Stimulated activated effector memory CD8-positive, alpha-beta T cell treated with anti-CD3 and anti-CD28 coated beads, Interleukin-12 subunit alpha, Interleukin-12 subunit beta, amount 100 ng/mL, for 72 hours (primary cell): ENCODE data around the gene USP10.
A peak's percentile ranks its signal among the peaks of the same experiment; 100 is the strongest.

ENCODE experiments used
- ATAC-seq: fragments of 150-1000 bp; cut with Tn5 transposase; 2 replicates; pipeline ENCODE4 v1.10.0; 2021
- DNase-seq, 2 donors: peaks; one replicate each; pipeline ENCODE4 v3.0.0; 2021 to 2022; ENCODE audit warnings: low spot score in 2 of 2
- H3K27ac Mint-ChIP-seq: one replicate; pipeline ENCODE4 v1.8.0; 2022; ENCODE audit warnings: mild to moderate bottlenecking, mixed read lengths
- H3K36me3 Mint-ChIP-seq: one replicate; pipeline ENCODE4 v1.8.0; 2022; ENCODE audit warnings: mild to moderate bottlenecking, mixed read lengths
- H3K4me1 Mint-ChIP-seq: one replicate; pipeline ENCODE4 v1.8.0; 2022; ENCODE audit warnings: mixed read lengths
- H3K4me3 Mint-ChIP-seq: one replicate; pipeline ENCODE4 v1.8.0; 2022; ENCODE audit warnings: mild to moderate bottlenecking, mixed read lengths
- H3K9me3 Mint-ChIP-seq: one replicate; pipeline ENCODE4 v1.8.0; 2022; ENCODE audit warnings: mixed read lengths

The USP10 gene

DNA sequence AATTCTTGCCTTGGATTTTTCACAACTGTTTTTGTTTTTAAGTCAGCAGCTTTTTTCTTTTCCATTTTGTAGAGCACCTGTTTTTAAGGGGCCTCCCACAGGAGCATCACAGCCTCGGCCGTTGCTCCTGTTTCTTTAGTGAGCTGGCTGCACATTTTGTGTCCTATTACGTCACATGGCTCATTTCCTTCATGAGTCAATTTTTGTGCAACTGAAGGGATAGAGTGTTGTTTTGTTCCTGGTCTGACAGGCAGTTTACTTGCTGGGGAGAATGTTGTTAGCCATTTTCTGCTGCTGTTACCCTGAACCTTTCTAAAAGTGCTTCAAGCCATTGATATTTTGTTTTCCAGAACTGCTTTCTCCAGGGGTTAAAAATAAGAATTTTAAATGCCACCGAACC lies 75.0 kb downstream of the USP10 start:
- peak overlapping the region; percentile 43 for H3K27ac Mint-ChIP-seq
- DNase-seq (no peak), ATAC-seq (no peak)
- H3K4me3 Mint-ChIP-seq, result no peak overlapping the region
- peaks cover 5% of the 10 kb centered on the region for H3K4me1 Mint-ChIP-seq
- peaks cover 97% of the 10 kb centered on the region for H3K36me3 Mint-ChIP-seq
- no peaks in the 10 kb centered on the region for H3K9me3 Mint-ChIP-seq

DNA sequence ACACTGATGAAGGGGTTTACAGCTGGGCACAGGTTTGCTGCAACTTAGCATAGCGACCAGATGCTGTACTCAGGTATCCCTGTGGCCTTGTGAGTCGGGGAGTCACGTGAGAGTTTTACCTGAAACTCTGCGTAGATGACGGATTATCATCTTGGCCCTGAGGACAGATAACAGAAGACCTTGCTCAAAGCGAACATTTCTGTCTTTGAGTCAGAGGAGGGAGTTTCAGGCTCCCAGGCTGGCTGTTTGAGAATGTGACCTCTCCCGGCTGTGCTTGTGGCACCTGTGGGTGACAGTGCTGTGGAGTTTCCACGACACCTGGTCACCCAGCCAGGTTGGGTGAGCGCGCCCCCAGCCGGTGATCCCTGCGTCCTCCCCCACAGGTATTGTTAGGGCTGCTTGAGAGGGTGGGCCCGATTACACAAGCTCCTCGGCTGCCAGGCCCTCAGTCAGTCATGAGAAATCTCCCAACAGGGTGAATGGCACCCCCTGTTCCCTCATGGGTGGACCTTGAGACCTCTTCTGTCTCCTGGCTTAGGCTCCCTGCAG lies 75.5 kb downstream of the USP10 start:
- Mint-ChIP-seq H3K27ac (no peak overlapping the region), H3K36me3 (peaks cover 97% of the 10 kb centered on the region), H3K4me3 (no peak overlapping the region), H3K4me1 (peaks cover 5% of the 10 kb centered on the region), H3K9me3 (no peaks in the 10 kb centered on the region)
- DNase-seq (no peak), ATAC-seq (no peak)

DNA sequence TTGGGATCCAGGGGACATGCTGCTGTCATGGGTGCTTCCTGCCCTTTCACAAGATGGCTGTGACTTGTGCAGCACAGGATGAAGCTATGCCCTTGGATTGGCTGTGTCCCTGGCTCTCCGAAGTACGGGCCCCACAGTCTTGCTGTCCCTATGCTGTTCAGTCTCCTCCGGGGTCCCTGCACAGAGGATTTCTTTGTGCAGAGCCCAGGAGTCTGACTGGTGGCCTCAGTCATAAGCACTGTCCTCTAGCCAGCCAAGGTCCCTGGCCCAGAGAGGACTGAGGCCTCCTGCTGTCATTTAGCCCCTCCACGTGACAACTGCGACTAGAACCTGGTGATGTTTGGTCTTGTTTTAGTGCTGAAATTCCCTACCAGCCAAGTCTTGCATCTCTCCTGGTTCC lies 77.6 kb downstream of the USP10 start:
- no peak for ATAC-seq
- H3K36me3 Mint-ChIP-seq, result peaks cover 85% of the 10 kb centered on the region

DNA sequence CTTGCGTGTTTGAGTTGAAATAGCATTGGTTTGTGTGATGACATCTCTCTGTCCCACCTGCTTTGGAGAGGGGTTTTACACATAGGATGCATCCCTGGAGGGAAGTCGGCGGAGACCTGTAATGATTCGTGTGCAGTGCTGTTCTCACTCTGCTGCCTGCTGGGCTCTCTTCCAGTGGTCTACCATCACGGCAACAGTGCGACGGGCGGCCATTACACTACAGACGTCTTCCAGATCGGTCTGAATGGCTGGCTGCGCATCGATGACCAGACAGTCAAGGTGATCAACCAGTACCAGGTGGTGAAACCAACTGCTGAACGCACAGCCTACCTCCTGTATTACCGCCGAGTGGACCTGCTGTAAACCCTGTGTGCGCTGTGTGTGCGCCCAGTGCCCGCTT lies 78.9 kb downstream of the USP10 start:
- H3K27ac Mint-ChIP-seq, result no peak overlapping the region
- no peak for DNase-seq
- H3K4me1 Mint-ChIP-seq, result peaks cover 5% of the 10 kb centered on the region
- H3K4me3 Mint-ChIP-seq, result no peak overlapping the region
- no peak for ATAC-seq
- H3K9me3 Mint-ChIP-seq, result no peaks in the 10 kb centered on the region
- peaks cover 74% of the 10 kb centered on the region for H3K36me3 Mint-ChIP-seq

More for the DNA sequence above, 77.6 kb downstream of the USP10 start:
- DNase-seq, result no peak
- Mint-ChIP-seq H3K9me3 (no peaks in the 10 kb centered on the region), H3K27ac (no peak overlapping the region), H3K4me1 (peaks cover 5% of the 10 kb centered on the region), H3K4me3 (no peak overlapping the region)

DNA sequence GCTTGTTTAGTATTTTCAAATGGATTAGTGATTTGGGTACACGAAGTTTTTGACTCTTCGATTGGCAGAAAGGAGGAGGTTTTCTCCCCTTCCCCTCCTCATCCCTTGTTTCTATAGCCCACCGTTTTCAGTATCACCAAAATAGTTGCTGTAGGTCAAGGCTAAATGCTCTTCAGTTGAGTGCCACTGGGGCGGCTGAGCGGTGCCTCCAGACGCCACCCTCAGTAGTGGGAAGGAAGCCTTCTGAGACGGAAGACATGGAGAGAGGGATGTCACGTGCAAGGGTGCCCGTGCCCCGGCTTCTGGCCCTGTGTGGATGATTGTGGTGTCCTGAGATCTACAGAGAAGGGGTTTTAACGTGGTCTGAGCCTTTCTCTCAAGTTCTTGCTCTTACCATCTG lies 80.3 kb downstream of the USP10 start:
- no peak for ATAC-seq
- peaks cover 61% of the 10 kb centered on the region for H3K36me3 Mint-ChIP-seq
- peaks cover 5% of the 10 kb centered on the region for H3K4me1 Mint-ChIP-seq

DNA sequence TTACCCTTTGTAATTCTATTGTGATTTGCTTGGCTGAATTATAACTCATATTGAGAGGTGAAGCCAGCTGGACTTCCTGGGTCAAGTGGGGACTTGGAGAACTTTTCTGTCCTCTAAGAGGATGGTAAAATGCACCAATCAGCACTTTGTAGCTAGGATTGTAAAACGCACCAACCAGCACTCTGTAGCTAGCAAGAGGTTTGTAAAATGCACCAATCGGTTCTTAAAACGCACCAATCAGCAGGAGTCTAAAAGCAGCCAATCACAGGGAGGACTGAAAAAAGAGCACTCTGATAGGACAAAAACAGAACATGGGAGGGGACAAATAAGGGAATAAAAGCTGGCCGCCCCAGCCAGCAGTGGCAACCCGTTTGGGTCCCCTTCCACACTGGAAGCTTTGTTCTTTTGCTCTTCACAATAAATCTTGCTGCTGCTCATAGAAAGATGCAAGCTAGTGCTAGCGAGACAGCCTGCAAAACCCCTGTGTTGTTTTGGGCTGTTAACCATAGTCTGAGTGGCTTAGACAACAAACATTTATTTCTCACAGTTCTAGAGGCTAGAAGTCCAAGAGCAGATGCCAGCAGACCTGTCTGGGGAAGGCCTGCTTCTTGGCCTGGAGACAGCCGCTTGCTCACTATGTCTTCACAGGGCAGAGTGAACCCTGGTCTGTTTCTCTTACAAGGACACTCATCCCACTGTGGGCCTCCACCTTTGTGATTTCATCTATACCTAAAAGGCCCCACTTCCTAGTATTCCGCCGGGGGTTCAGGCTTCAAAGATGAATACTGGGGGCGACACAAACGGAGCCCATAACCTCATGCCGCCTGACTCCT lies 81.0 kb downstream of the USP10 start:
- H3K4me3 Mint-ChIP-seq, result no peak overlapping the region
- peaks cover 55% of the 10 kb centered on the region for H3K36me3 Mint-ChIP-seq
- DNase-seq (no peak), ATAC-seq (no peak)
- no peaks in the 10 kb centered on the region for H3K9me3 Mint-ChIP-seq
- peaks cover 2% of the 10 kb centered on the region for H3K4me1 Mint-ChIP-seq
- no peak overlapping the region for H3K27ac Mint-ChIP-seq

More for the DNA sequence above, 80.3 kb downstream of the USP10 start:
- H3K27ac Mint-ChIP-seq, result no peak overlapping the region
- no peak overlapping the region for H3K4me3 Mint-ChIP-seq
- no peak for DNase-seq
- no peaks in the 10 kb centered on the region for H3K9me3 Mint-ChIP-seq

DNA sequence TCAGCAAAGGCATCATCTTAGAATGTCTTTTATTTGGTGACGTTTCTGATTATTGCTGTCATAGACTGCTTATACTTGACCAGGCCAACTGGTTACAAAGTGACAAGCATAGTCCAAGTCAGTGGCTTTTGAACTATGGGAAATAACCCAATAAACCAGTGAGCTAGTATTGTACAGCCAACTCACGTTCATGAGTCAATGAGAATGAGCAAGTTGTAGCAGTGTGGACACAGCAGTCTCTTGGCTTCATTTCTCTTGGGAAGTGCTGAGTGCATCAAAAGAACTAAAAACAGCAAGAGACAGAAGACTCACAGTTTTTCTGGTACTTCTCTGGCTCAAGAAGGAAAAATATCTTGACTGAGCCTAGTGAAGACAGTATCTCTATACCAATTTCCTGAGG lies 83.0 kb downstream of the USP10 start:
- no peak for ATAC-seq
- Mint-ChIP-seq H3K9me3 (no peaks in the 10 kb centered on the region), H3K4me1 (no peaks in the 10 kb centered on the region), H3K27ac (no peak overlapping the region), H3K4me3 (no peak overlapping the region), H3K36me3 (peaks cover 40% of the 10 kb centered on the region)
- no peak for DNase-seq

DNA sequence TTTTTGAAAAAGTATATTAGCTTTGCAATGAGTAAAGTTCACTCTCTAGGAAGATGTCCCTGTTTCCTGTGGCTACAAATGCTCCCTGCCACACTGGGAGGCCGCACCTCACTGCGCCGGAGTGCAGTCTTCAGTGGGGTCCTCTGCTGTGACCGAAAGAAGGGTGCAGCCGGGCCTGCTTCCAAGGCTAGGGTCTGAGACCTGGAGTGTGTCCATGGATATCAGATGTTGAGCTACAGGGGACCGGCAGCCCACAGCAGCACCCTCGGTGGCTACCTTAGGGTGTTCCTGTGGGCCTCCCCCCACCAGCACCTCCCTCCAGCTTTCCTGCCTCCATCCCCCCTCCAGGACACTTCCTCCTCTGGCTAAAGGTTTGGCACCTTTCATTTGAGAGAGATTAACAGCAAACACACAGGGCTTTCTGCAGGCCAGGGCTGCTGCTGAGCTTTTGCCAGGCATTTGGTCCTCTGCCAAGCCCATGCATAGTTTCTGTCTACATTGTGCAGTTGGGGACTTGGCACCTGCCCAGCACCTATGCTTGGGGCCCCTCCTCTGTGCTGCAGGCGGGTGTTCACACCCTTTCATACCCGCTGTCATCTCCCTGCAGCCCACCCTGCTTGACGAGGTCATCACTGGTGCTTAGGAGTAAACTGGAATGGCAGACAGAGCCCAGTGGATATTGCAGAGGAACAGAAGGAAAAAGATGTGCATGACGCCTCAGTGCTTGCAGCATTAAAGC lies 86.2 kb downstream of the USP10 start:
- no peak for DNase-seq
- Mint-ChIP-seq H3K9me3 (no peaks in the 10 kb centered on the region), H3K4me1 (no peaks in the 10 kb centered on the region), H3K36me3 (peaks cover 14% of the 10 kb centered on the region), H3K27ac (no peak overlapping the region), H3K4me3 (no peak overlapping the region)
- no peak for ATAC-seq

DNA sequence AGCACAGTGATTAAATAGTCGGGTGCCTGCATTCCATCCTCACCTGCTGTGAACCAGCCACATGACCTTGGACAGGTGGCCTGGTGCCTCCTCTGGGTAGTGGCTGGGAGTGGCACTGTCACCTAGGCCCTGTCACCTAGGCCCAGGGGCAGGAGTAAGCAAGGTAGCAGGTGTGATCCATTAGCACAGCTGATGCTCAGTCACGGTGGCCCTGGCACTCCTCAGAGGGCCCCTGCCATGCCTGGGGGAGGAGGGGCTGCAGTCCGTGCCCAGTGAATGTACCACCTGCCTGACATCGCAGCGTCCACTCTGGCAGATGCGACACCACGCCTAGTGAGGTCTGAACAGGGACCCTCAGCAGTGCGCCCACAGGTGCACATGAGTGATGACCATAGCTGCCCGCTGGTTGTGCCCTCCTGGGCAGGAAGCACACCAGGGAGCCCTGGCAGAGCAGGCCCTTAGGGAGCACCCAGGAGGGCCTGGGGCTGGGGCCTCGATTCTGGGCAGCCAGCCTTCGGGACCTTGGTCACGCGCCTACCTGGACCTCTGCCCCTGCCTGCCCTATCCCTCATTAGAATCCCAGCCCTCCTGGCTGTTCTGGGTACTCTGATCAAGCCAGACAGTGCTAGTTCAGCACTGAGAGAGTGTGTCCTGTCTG lies 86.9 kb downstream of the USP10 start:
- DNase-seq (no peak), ATAC-seq (no peak)
- no peak overlapping the region for H3K4me3 Mint-ChIP-seq
- H3K9me3 Mint-ChIP-seq, result no peaks in the 10 kb centered on the region
- H3K27ac Mint-ChIP-seq, result no peak overlapping the region
- peaks cover 11% of the 10 kb centered on the region for H3K36me3 Mint-ChIP-seq
- no peaks in the 10 kb centered on the region for H3K4me1 Mint-ChIP-seq

DNA sequence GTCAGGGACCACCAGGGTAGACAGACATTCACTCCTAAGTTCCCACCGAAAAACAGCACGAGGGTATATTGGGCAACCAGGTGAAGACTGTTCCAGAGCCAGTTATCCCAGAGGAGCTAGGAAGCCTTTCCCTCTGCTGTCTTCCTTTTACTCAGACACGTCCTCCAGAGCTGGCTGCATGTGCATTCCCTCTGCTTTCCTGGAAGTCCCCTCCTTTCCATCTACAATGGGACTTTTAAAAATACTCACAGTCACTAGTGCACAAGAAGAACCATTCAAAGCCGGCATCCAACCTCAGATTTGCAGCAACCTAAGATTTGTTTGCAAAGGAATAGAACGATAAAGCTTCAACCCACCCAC lies 87.4 kb downstream of the USP10 start:
- no peak overlapping the region for H3K4me3 Mint-ChIP-seq
- peak overlapping the region; percentile 3 for H3K27ac Mint-ChIP-seq
- no peak for ATAC-seq
- H3K9me3 Mint-ChIP-seq, result no peaks in the 10 kb centered on the region
- H3K4me1 Mint-ChIP-seq, result no peaks in the 10 kb centered on the region
- no peak for DNase-seq
- peaks cover 6% of the 10 kb centered on the region for H3K36me3 Mint-ChIP-seq

DNA sequence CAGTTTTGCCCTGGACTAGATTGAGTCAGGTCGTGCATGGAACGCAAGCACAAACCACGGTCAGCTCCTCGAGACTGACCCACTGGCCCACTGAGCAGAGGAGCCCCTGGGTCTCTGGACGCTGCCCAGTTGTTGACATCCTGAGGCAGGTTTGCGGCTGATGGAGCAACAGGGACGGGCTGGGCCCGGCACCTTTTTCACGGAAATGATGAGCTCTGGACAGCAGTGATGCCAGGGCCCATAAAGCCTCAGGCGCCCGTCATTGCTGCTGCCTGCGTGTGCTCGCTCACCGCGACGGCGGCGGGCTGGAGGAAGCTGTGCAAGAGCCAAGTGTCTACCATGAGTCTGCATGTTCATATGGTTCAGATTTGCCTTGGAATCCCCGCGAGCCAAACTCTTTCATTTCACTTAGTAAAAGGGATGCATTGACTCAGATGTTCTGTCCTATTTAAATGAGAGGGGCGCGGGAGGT lies 89.2 kb downstream of the USP10 start:
- Mint-ChIP-seq H3K27ac (no peak overlapping the region), H3K4me3 (no peak overlapping the region), H3K9me3 (no peaks in the 10 kb centered on the region), H3K36me3 (peaks cover 6% of the 10 kb centered on the region), H3K4me1 (no peaks in the 10 kb centered on the region)
- DNase-seq (no peak), ATAC-seq (no peak)

DNA sequence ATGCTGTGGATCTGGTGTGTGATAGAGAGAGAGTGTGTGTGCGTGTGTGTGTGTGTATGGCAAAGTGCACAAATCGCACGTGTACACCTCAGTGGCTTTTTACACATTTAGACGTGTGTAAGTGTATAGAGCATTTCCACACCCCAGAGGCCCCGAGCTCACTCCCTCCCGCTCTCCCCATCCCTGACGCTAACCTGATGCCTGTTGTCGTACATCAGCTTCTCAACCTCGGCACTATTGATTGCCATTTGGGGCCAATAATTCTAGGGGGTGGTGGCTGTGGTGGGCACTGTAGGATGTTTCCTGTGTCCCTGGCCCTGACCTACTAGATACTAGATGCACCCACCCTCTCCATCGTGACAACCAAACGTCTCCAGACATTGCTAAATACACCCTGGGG lies 89.6 kb downstream of the USP10 start:
- DNase-seq, result no peak
- Mint-ChIP-seq H3K4me3 (no peak overlapping the region), H3K36me3 (peaks cover 6% of the 10 kb centered on the region), H3K27ac (no peak overlapping the region), H3K9me3 (no peaks in the 10 kb centered on the region), H3K4me1 (no peaks in the 10 kb centered on the region)
- ATAC-seq, result no peak

DNA sequence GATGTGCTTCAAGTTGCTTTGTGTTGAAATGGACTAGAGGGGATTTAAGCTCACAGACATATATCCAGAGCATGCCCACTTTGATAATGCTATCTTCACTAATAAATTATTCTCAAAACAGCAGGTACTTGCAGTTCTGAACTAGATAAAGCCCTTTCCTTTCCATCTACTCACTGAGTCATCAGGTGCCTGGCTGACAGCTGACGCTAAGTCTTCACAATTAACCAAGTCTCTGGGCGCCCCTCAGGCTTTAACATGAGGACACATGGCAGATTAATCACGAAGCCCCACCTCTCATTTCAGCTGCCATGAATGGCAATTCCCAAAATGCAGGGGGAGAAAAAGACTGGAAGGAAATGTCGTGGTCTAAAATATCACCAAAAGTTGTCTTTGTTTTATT lies 90.5 kb downstream of the USP10 start:
- H3K27ac Mint-ChIP-seq, result no peak overlapping the region
- no peaks in the 10 kb centered on the region for H3K9me3 Mint-ChIP-seq
- H3K4me1 Mint-ChIP-seq, result no peaks in the 10 kb centered on the region
- ATAC-seq (no peak), DNase-seq (no peak)
- H3K4me3 Mint-ChIP-seq, result no peak overlapping the region
- peaks cover 6% of the 10 kb centered on the region for H3K36me3 Mint-ChIP-seq

DNA sequence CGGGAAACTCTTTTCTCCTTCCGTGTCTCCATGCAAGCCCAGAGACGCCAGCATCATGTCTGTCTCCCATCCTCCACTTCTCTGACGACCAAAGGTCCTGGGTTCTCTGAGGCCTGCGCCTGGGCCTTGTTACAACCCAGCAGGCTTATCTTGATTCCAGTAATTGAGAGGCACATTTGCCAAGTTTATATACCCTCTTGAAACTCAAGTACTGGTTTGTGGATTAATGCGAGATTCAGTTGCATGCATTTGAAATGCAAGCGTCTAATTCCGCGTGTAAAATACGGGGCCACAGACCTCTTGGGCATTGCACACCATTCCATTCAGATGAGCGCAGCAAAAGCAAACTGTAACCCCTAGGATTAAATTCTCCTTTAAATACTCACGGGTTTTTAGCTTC lies 91.3 kb downstream of the USP10 start:
- Mint-ChIP-seq H3K36me3 (peaks cover 2% of the 10 kb centered on the region), H3K27ac (no peak overlapping the region), H3K9me3 (no peaks in the 10 kb centered on the region), H3K4me3 (no peak overlapping the region), H3K4me1 (no peaks in the 10 kb centered on the region)
- ATAC-seq (no peak), DNase-seq (no peak)

DNA sequence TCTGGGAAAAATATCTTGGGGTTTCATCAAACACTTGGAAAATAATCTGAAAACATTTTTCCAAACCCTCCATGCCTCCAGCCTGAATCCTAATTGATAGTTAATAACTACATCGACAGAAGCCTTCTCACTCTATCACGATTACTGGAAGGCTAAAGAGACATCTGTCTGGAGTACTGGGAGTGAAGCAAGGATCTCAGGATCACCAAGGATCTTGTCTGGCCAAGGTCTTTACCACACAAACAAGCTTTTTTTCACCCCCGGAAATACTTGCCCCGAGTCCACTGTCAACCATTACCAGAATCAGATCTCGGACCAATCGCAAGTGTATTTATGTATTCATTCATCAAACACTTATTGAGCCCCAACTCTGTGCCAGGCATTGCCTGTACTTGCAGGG lies 91.7 kb downstream of the USP10 start:
- H3K27ac Mint-ChIP-seq, result no peak overlapping the region
- no peaks in the 10 kb centered on the region for H3K36me3 Mint-ChIP-seq
- H3K9me3 Mint-ChIP-seq, result no peaks in the 10 kb centered on the region
- no peak overlapping the region for H3K4me3 Mint-ChIP-seq
- no peak for ATAC-seq
- H3K4me1 Mint-ChIP-seq, result no peaks in the 10 kb centered on the region
- no peak for DNase-seq
